ENCODE results near the gene PLA2G4A.

The PLA2G4A gene

GRCh38 chr1:186834399-186834958, 5.7 kb downstream of the PLA2G4A start:
- no peak overlapping the region for H3K4me3 ChIP-seq (ENCODE audit: low read depth, low read length)
- H3K27ac ChIP-seq (ENCODE audit: low read depth, low read length), result no peak overlapping the region
- no peaks in the 10 kb centered on the region; the same call in 1 of the 2 replicates for H3K27me3 ChIP-seq (ENCODE audit: control insufficient read depth, insufficient read depth, low read length)
- H3K4me1 ChIP-seq (ENCODE audit: control insufficient read depth, insufficient read depth, low read length), result no peaks in the 10 kb centered on the region
- H3K9me3 ChIP-seq (ENCODE audit: control insufficient read depth, insufficient read depth, low read length), result no peaks in the 10 kb centered on the region
- no peak overlapping the region for H3K9ac ChIP-seq (ENCODE audit: low read depth, low read length)
- H3K36me3 ChIP-seq (ENCODE audit: control insufficient read depth, insufficient read depth, low read length), result no peaks in the 10 kb centered on the region

DNA sequence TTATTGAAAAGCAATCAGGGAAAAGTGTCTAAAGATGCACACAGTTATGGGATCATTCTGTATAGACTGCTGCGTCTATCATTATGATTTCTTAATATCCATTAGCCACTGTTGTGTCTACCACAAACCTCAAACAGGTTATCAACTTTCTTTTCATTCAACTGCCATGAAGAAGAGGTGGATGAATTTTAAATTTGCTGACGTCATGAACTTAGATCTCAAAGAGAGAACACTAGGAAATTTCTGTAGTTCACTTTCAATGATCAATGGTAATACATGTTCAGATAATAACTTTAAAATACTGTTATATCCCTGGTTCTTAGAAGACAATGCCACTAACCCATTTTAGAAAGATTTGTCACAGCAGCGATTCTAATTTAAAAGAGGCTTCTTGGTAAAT, 6.7 kb downstream of the PLA2G4A start:
- H3K27ac ChIP-seq (ENCODE audit: low read depth, low read length), result no peak overlapping the region
- no peaks in the 10 kb centered on the region for H3K9me3 ChIP-seq (ENCODE audit: control insufficient read depth, insufficient read depth, low read length)
- H3K4me3 ChIP-seq (ENCODE audit: low read depth, low read length), result no peak overlapping the region
- no peaks in the 10 kb centered on the region for H3K27me3 ChIP-seq (ENCODE audit: control insufficient read depth, insufficient read depth, low read length)
- H3K4me1 ChIP-seq (ENCODE audit: control insufficient read depth, insufficient read depth, low read length), result no peaks in the 10 kb centered on the region
- H3K36me3 ChIP-seq (ENCODE audit: control insufficient read depth, insufficient read depth, low read length), result no peaks in the 10 kb centered on the region
- no peak overlapping the region for H3K9ac ChIP-seq (ENCODE audit: low read depth, low read length)

GRCh38 chr1:186837806-186838205, 9.1 kb downstream of the PLA2G4A start:
- H3K27ac ChIP-seq (ENCODE audit: low read depth, low read length), result no peak overlapping the region

DNA sequence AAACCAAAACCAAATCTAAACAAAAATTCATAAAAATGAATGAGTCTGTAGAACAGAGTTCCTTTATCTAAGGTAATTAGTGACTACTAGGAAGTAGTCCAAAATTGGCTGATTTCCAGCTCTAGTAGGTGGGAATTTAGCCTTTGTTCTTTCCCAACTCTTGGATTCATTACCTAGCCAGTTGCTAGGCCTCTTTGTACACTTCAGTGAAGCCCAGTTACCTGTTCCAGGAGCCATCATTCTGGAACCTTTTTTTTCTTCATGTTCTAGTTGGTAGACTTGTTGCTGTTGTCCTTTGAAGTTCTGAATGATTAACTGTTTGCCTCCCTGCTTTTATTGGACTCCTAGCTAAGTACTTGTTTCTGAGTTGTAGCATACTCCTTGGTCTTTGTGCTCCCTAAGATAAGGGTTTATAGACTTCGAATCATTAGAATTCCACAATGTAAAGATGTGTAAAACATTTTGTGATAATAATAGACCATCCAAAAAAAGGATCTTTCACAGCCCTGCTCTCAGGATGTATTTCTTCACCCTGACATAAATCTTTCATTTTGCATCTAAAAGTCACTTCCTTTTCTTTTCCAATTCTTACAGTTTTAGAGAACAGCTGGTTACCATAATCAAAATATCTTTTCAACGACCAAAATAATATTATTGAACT, 9.8 kb downstream of the PLA2G4A start:
- Histone ChIP-seq H3K27ac (ENCODE audit: low read depth, low read length) (no peak overlapping the region), H3K27me3 (ENCODE audit: control insufficient read depth, insufficient read depth, low read length) (no peaks in the 10 kb centered on the region), H3K36me3 (ENCODE audit: control insufficient read depth, insufficient read depth, low read length) (no peaks in the 10 kb centered on the region), H3K4me3 (ENCODE audit: low read depth, low read length) (no peak overlapping the region), H3K9me3 (ENCODE audit: control insufficient read depth, insufficient read depth, low read length) (no peaks in the 10 kb centered on the region), H3K4me1 (ENCODE audit: control insufficient read depth, insufficient read depth, low read length) (no peaks in the 10 kb centered on the region), H3K9ac (ENCODE audit: low read depth, low read length) (no peak overlapping the region)

More at GRCh38 chr1:186837806-186838205, 9.1 kb downstream of the PLA2G4A start:
- Histone ChIP-seq H3K4me3 (ENCODE audit: low read depth, low read length) (no peak overlapping the region), H3K9me3 (ENCODE audit: control insufficient read depth, insufficient read depth, low read length) (no peaks in the 10 kb centered on the region), H3K27me3 (ENCODE audit: control insufficient read depth, insufficient read depth, low read length) (no peaks in the 10 kb centered on the region), H3K9ac (ENCODE audit: low read depth, low read length) (no peak overlapping the region), H3K4me1 (ENCODE audit: control insufficient read depth, insufficient read depth, low read length) (no peaks in the 10 kb centered on the region), H3K36me3 (ENCODE audit: control insufficient read depth, insufficient read depth, low read length) (no peaks in the 10 kb centered on the region)

DNA sequence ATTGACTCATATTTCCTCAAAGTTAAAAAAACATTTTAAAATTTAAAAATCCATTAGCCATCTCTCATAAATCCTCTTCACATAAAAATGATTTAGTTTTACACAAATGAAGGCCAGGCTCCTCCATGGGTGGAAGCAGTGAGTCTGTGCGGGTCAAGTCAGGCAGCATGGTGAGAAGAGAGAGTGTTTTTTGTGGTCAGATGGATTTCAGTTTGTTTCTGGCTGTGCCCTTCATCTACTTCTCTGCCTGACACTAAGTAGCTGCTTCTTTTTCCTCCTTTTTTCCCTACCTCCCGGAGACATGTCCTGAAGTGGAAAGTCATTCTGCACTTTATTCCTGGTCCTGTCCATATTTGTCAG, 10.3 kb downstream of the PLA2G4A start:
- H3K27ac ChIP-seq (ENCODE audit: low read depth, low read length), result no peak overlapping the region
- H3K36me3 ChIP-seq (ENCODE audit: control insufficient read depth, insufficient read depth, low read length), result no peaks in the 10 kb centered on the region
- H3K9ac ChIP-seq (ENCODE audit: low read depth, low read length), result no peak overlapping the region
- H3K4me1 ChIP-seq (ENCODE audit: control insufficient read depth, insufficient read depth, low read length), result no peaks in the 10 kb centered on the region
- H3K4me3 ChIP-seq (ENCODE audit: low read depth, low read length), result no peak overlapping the region
- H3K9me3 ChIP-seq (ENCODE audit: control insufficient read depth, insufficient read depth, low read length), result no peaks in the 10 kb centered on the region
- no peaks in the 10 kb centered on the region for H3K27me3 ChIP-seq (ENCODE audit: control insufficient read depth, insufficient read depth, low read length)

DNA sequence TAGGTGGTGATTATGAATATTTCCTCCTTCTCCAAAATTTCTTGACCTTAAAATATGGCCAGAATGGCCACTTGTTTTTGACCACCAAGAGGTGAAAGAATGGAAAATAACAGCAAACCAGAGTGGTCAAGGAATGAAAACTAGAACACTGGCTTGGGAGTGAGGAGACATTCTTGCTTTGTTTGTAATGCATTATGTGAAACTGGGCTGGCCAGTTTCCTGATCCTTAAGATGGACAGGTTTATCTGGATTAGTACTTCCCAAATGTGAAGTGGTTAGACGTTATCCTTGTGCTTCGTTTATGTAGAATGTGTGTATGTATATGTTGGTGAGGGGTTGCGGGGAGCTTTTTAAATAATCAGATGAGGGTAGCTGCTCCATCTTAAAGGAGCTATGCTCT, 12.8 kb downstream of the PLA2G4A start:
- Histone ChIP-seq H3K27me3 (ENCODE audit: control insufficient read depth, insufficient read depth, low read length) (no peaks in the 10 kb centered on the region), H3K27ac (ENCODE audit: low read depth, low read length) (no peak overlapping the region), H3K9me3 (ENCODE audit: control insufficient read depth, insufficient read depth, low read length) (no peaks in the 10 kb centered on the region), H3K9ac (ENCODE audit: low read depth, low read length) (no peak overlapping the region), H3K36me3 (ENCODE audit: control insufficient read depth, insufficient read depth, low read length) (no peaks in the 10 kb centered on the region), H3K4me1 (ENCODE audit: control insufficient read depth, insufficient read depth, low read length) (no peaks in the 10 kb centered on the region), H3K4me3 (ENCODE audit: low read depth, low read length) (no peak overlapping the region)

- Histone ChIP-seq H3K4me1 (ENCODE audit: control insufficient read depth, insufficient read depth, low read length) (no peaks in the 10 kb centered on the region), H3K27ac (ENCODE audit: low read depth, low read length) (no peak overlapping the region), H3K4me3 (ENCODE audit: low read depth, low read length) (no peak overlapping the region), H3K9ac (ENCODE audit: low read depth, low read length) (no peak overlapping the region), H3K36me3 (ENCODE audit: control insufficient read depth, insufficient read depth, low read length) (no peaks in the 10 kb centered on the region), H3K27me3 (ENCODE audit: control insufficient read depth, insufficient read depth, low read length) (no peaks in the 10 kb centered on the region), H3K9me3 (ENCODE audit: control insufficient read depth, insufficient read depth, low read length) (no peaks in the 10 kb centered on the region)
Measured at GRCh38 chr1:186842547-186842946, 13.8 kb downstream of the PLA2G4A start.

GRCh38 chr1:186843226-186843625, 14.5 kb downstream of the PLA2G4A start:
- no peak overlapping the region for H3K27ac ChIP-seq (ENCODE audit: low read depth, low read length)
- no peak overlapping the region for H3K9ac ChIP-seq (ENCODE audit: low read depth, low read length)
- no peaks in the 10 kb centered on the region for H3K36me3 ChIP-seq (ENCODE audit: control insufficient read depth, insufficient read depth, low read length)
- no peaks in the 10 kb centered on the region for H3K27me3 ChIP-seq (ENCODE audit: control insufficient read depth, insufficient read depth, low read length)
- no peak overlapping the region for H3K4me3 ChIP-seq (ENCODE audit: low read depth, low read length)
- H3K9me3 ChIP-seq (ENCODE audit: control insufficient read depth, insufficient read depth, low read length), result no peaks in the 10 kb centered on the region
- H3K4me1 ChIP-seq (ENCODE audit: control insufficient read depth, insufficient read depth, low read length), result no peaks in the 10 kb centered on the region

GRCh38 chr1:186843931-186844330, 15.2 kb downstream of the PLA2G4A start:
- Histone ChIP-seq H3K4me3 (ENCODE audit: low read depth, low read length) (no peak overlapping the region), H3K27ac (ENCODE audit: low read depth, low read length) (no peak overlapping the region), H3K9me3 (ENCODE audit: control insufficient read depth, insufficient read depth, low read length) (no peaks in the 10 kb centered on the region), H3K9ac (ENCODE audit: low read depth, low read length) (no peak overlapping the region), H3K4me1 (ENCODE audit: control insufficient read depth, insufficient read depth, low read length) (no peaks in the 10 kb centered on the region), H3K27me3 (ENCODE audit: control insufficient read depth, insufficient read depth, low read length) (no peaks in the 10 kb centered on the region), H3K36me3 (ENCODE audit: control insufficient read depth, insufficient read depth, low read length) (no peaks in the 10 kb centered on the region)

- no peaks in the 10 kb centered on the region for H3K4me1 ChIP-seq (ENCODE audit: control insufficient read depth, insufficient read depth, low read length)
- H3K27ac ChIP-seq (ENCODE audit: low read depth, low read length), result no peak overlapping the region
- H3K27me3 ChIP-seq (ENCODE audit: control insufficient read depth, insufficient read depth, low read length), result no peaks in the 10 kb centered on the region
- H3K36me3 ChIP-seq (ENCODE audit: control insufficient read depth, insufficient read depth, low read length), result no peaks in the 10 kb centered on the region
- no peak overlapping the region for H3K4me3 ChIP-seq (ENCODE audit: low read depth, low read length)
- H3K9ac ChIP-seq (ENCODE audit: low read depth, low read length), result no peak overlapping the region
- H3K9me3 ChIP-seq (ENCODE audit: control insufficient read depth, insufficient read depth, low read length), result no peaks in the 10 kb centered on the region
Measured at GRCh38 chr1:186845576-186846210, 16.9 kb downstream of the PLA2G4A start.

DNA sequence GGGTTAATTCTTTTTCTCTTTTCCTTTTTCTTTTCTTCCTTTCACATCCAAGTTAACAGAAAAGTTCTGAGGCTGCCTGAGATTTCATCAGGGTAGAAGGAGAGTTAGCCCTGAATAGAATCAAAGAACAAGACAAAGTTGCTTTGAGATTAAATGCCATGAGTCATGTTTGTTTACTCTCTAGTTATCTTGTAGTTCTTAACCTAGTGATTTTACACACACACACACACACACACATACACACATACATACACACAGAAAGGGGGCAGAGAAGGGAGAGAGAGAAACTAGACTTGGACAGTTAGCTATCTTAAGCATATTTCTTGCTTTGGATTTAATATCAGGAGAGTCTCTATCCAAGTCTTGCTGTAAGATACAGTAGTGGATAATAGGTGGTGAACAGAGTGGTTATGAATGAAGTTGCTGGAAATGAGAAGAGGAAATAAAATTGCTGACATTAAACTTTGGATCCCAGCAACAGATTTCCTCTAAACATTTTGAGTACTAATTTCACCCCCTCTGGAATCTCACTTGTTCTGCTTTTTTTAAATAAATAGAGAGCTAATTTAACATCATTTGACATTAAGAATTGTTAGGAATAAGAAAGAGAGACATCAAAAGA, 19.9 kb downstream of the PLA2G4A start:
- Histone ChIP-seq H3K36me3 (ENCODE audit: control insufficient read depth, insufficient read depth, low read length) (no peaks in the 10 kb centered on the region), H3K9ac (ENCODE audit: low read depth, low read length) (no peak overlapping the region), H3K27me3 (ENCODE audit: control insufficient read depth, insufficient read depth, low read length) (no peaks in the 10 kb centered on the region), H3K4me1 (ENCODE audit: control insufficient read depth, insufficient read depth, low read length) (no peaks in the 10 kb centered on the region), H3K9me3 (ENCODE audit: control insufficient read depth, insufficient read depth, low read length) (no peaks in the 10 kb centered on the region), H3K4me3 (ENCODE audit: low read depth, low read length) (no peak overlapping the region), H3K27ac (ENCODE audit: low read depth, low read length) (no peak overlapping the region)
